CD4-positive, alpha-beta T cell treated with Interleukin-4 for 1 hour (primary cell): ENCODE measurements around the gene NPAS3.

Experiments
- DNase-seq, 2 donors: peaks; one replicate each; pipeline ENCODE4 v3.0.0-alpha.2; 2020 to 2022

NPAS3 gene

GRCh38 chr14:33347796-33348195 is 409.1 kb downstream of the NPAS3 start:
- no peak for DNase-seq

- no peak for DNase-seq
Observed at GRCh38 chr14:33348510-33348909, 409.8 kb downstream of the NPAS3 start.

GRCh38 chr14:33349871-33350270 is 411.2 kb downstream of the NPAS3 start:
- no peak for DNase-seq

- DNase-seq, result no peak
Observed at GRCh38 chr14:33350366-33350990, 411.8 kb downstream of the NPAS3 start.

GRCh38 chr14:33352821-33353220 is 414.1 kb downstream of the NPAS3 start:
- no peak for DNase-seq

- no peak for DNase-seq
Observed at GRCh38 chr14:33356181-33356580, 417.5 kb downstream of the NPAS3 start.

GRCh38 chr14:33357225-33358010 is 418.7 kb downstream of the NPAS3 start:
- DNase-seq, result no peak

- DNase-seq, result no peak
Observed at GRCh38 chr14:33359288-33359881, 420.7 kb downstream of the NPAS3 start.

- DNase-seq, result no peak
Observed at GRCh38 chr14:33362934-33363333, 424.3 kb downstream of the NPAS3 start.

- no peak for DNase-seq
Observed at GRCh38 chr14:33363682-33364081, 425.0 kb downstream of the NPAS3 start.

- no peak for DNase-seq
Observed at GRCh38 chr14:33364466-33364865, 425.8 kb downstream of the NPAS3 start.

- DNase-seq, result no peak
Observed at GRCh38 chr14:33369041-33369440, 430.4 kb downstream of the NPAS3 start.

- DNase-seq, result no peak
Observed at GRCh38 chr14:33369972-33370371, 431.3 kb downstream of the NPAS3 start.

- DNase-seq, result no peak
Observed at GRCh38 chr14:33370426-33370825, 431.7 kb downstream of the NPAS3 start.

- DNase-seq, result no peak
Observed at GRCh38 chr14:33375196-33375595, 436.5 kb downstream of the NPAS3 start.

GRCh38 chr14:33375786-33376185 is 437.1 kb downstream of the NPAS3 start:
- no peak for DNase-seq

GRCh38 chr14:33376510-33376909 is 437.8 kb downstream of the NPAS3 start:
- DNase-seq, result no peak

GRCh38 chr14:33377596-33378390 is 439.1 kb downstream of the NPAS3 start:
- no peak for DNase-seq

GRCh38 chr14:33381717-33382116 is 443.0 kb downstream of the NPAS3 start:
- DNase-seq, result no peak

GRCh38 chr14:33386140-33386539 is 447.5 kb downstream of the NPAS3 start:
- DNase-seq, result no peak

GRCh38 chr14:33386781-33387180 is 448.1 kb downstream of the NPAS3 start:
- DNase-seq, result no peak

- no peak for DNase-seq
Observed at GRCh38 chr14:33390335-33390734, 451.7 kb downstream of the NPAS3 start.

- DNase-seq, result no peak
Observed at GRCh38 chr14:33393231-33393894, 454.7 kb downstream of the NPAS3 start.
